Measurements from ENCODE around the gene NUP85. TPM values are rescaled to one million over a fixed set of nuclear protein-coding genes. Genes with fewer than 3 reads are reported as not detected.
"Not testable (repeated sequence)": the region's sequence is repeated elsewhere in the genome, so short reads cannot be mapped to it uniquely, and the experiment has no call there.

NUP85 gene
- total RNA-seq (2014; rRNA removed; shearing (Covaris generic)) (13.4 and 26.2 TPM in 2 replicates), polyA plus RNA-seq (2016; fragmentation: Nextera tagmentation; extraction: Ambion mirVana) (31.4 and 44.0 TPM in 2 replicates)

- no peaks in the 10 kb centered on the region for H3K9me3 ChIP-seq (ENCODE audit: low read depth)
- peak; percentile 97 for DNase-seq
- H4K20me1 ChIP-seq (ENCODE audit: insufficient read depth), result no peaks in the 10 kb centered on the region
- in situ Hi-C loops (cut with MboI), result no loop called here
- peak within 1 kb of the TSS; percentile 98 for H3K4me3 ChIP-seq
- H3K4me2 ChIP-seq (ENCODE audit: unreplicated experiment), result peak within 1 kb of the TSS; percentile 90
- H3K27ac ChIP-seq, result peak within 1 kb of the TSS; percentile 97
- no peaks in the 10 kb centered on the region for H3K27me3 ChIP-seq (replicated peaks; ENCODE audit: insufficient read depth)
- H3K9me2 ChIP-seq (ENCODE audit: insufficient read depth), result no peaks in the 10 kb centered on the region
- H3K4me1 ChIP-seq (ENCODE audit: insufficient read depth), result peaks cover 8% of the 10 kb centered on the region; the same call in 1 of the 2 replicates
- peaks cover 48% of the 10 kb centered on the region for H3K79me2 ChIP-seq (ENCODE audit: insufficient read depth)
- TF ChIP-seq EZH2phosphoT487 (IDR thresholded peaks at IDR 0.05; ENCODE audit: insufficient read depth, low read depth), result no peak
- TF ChIP-seq EZH2 (IDR thresholded peaks at IDR 0.05; ENCODE audit: insufficient read depth, poor library complexity, severe bottlenecking), result no peak
- H3K9ac ChIP-seq, result peak within 1 kb of the TSS; percentile 97
- peaks cover 8% of the 10 kb centered on the region for H3K36me3 ChIP-seq (ENCODE audit: low read depth)
- peaks cover 7% of the 10 kb centered on the region for H3F3A ChIP-seq (ENCODE audit: insufficient read depth)
- H2AFZ ChIP-seq, result peak within 1 kb of the TSS; percentile 97
- 1% methylated on average over 49 to 54 of the region's 57 CpGs for WGBS, 2 experiments (ENCODE audit: low coverage in 1 of 2, low lambda C conversion rate in 2 of 2, missing lambda C conversion rate in 2 of 2)
Measured at GRCh38 chr17:75205037-75205792, at the start of gene NUP85. NUP85 (plus strand) TSS chr17:75205679; CDS start chr17:75205762, 83 bp downstream.

- not testable (repeated sequence) for H4K20me1 ChIP-seq (ENCODE audit: insufficient read depth)
Measured at GRCh38 chr17:75158480-75158879, 47.0 kb upstream of the NUP85 start.

GRCh38 chr17:75159196-75160031, 46.1 kb upstream of the NUP85 start:
- no peaks in the 10 kb centered on the region for H3K79me2 ChIP-seq (ENCODE audit: insufficient read depth)
- H3K9me3 ChIP-seq (ENCODE audit: low read depth), result no peaks in the 10 kb centered on the region
- no peaks in the 10 kb centered on the region for H3K9me2 ChIP-seq (ENCODE audit: insufficient read depth)
- no peaks in the 10 kb centered on the region for H3K36me3 ChIP-seq (ENCODE audit: low read depth)
- peak overlapping the region; percentile 28 for H3K27ac ChIP-seq
- H3K27me3 ChIP-seq (replicated peaks; ENCODE audit: insufficient read depth), result no peaks in the 10 kb centered on the region
- no peak overlapping the region for H2AFZ ChIP-seq
- H3K9ac ChIP-seq, result no peak overlapping the region
- in situ Hi-C loops (cut with MboI), result no loop called here
- H3K4me2 ChIP-seq (ENCODE audit: unreplicated experiment), result no peak overlapping the region
- peaks cover 9% of the 10 kb centered on the region; the same call in 1 of the 2 replicates for H3K4me1 ChIP-seq (ENCODE audit: insufficient read depth)
- 85 to 90% methylated on average over 4 of the region's 4 CpGs for WGBS, 2 experiments (ENCODE audit: low coverage in 1 of 2, low lambda C conversion rate in 2 of 2, missing lambda C conversion rate in 2 of 2)
- TF ChIP-seq EZH2phosphoT487 (IDR thresholded peaks at IDR 0.05; ENCODE audit: insufficient read depth, low read depth), result no peak
- no peak for TF ChIP-seq EZH2 (IDR thresholded peaks at IDR 0.05; ENCODE audit: insufficient read depth, poor library complexity, severe bottlenecking)
- H3F3A ChIP-seq (ENCODE audit: insufficient read depth), result peaks cover 36% of the 10 kb centered on the region
- H4K20me1 ChIP-seq (ENCODE audit: insufficient read depth), result no peaks in the 10 kb centered on the region
- peak; percentile 52 for DNase-seq
- no peak overlapping the region for H3K4me3 ChIP-seq

More at GRCh38 chr17:75158480-75158879, 47.0 kb upstream of the NUP85 start:
- H3K27ac ChIP-seq; in situ Hi-C loops (cut with MboI); H3K79me2 ChIP-seq (ENCODE audit: insufficient read depth); DNase-seq; H3K27me3 ChIP-seq (replicated peaks; ENCODE audit: insufficient read depth); H3K36me3 ChIP-seq (ENCODE audit: low read depth); H3K4me1 ChIP-seq (ENCODE audit: insufficient read depth); H2AFZ ChIP-seq; H3K9me2 ChIP-seq (ENCODE audit: insufficient read depth); H3K9ac ChIP-seq; H3K4me2 ChIP-seq (ENCODE audit: unreplicated experiment); H3K4me3 ChIP-seq; H3K9me3 ChIP-seq (ENCODE audit: low read depth): not testable (repeated sequence)
- H3F3A ChIP-seq (ENCODE audit: insufficient read depth), result peaks cover 36% of the 10 kb centered on the region
- WGBS, 2 experiments (ENCODE audit: low coverage in 1 of 2, low lambda C conversion rate in 2 of 2, missing lambda C conversion rate in 2 of 2), result 84 to 89% methylated on average over 8 of the region's 8 CpGs

- Histone ChIP-seq H3K4me2 (ENCODE audit: unreplicated experiment) (no peak overlapping the region), H3K9me2 (ENCODE audit: insufficient read depth) (no peaks in the 10 kb centered on the region), H3K36me3 (ENCODE audit: low read depth) (no peaks in the 10 kb centered on the region), H3K9ac (no peak overlapping the region), H3K27ac (no peak overlapping the region), H3K4me3 (no peak overlapping the region), H3K79me2 (ENCODE audit: insufficient read depth) (no peaks in the 10 kb centered on the region), H3F3A (ENCODE audit: insufficient read depth) (peaks cover 31% of the 10 kb centered on the region; the same call in 1 of the 2 replicates), H3K9me3 (ENCODE audit: low read depth) (no peaks in the 10 kb centered on the region), H3K27me3 (replicated peaks; ENCODE audit: insufficient read depth) (no peaks in the 10 kb centered on the region), H2AFZ (no peak overlapping the region), H3K4me1 (ENCODE audit: insufficient read depth) (peaks cover 9% of the 10 kb centered on the region; the same call in 1 of the 2 replicates), H4K20me1 (ENCODE audit: insufficient read depth) (no peaks in the 10 kb centered on the region)
- in situ Hi-C loops (cut with MboI), result no loop called here
- WGBS, 2 experiments (ENCODE audit: low coverage in 1 of 2, low lambda C conversion rate in 2 of 2, missing lambda C conversion rate in 2 of 2), result 96 to 98% methylated on average over 5 of the region's 5 CpGs
- TF ChIP-seq EZH2phosphoT487 (IDR thresholded peaks at IDR 0.05; ENCODE audit: insufficient read depth, low read depth) (no peak), EZH2 (IDR thresholded peaks at IDR 0.05; ENCODE audit: insufficient read depth, poor library complexity, severe bottlenecking) (no peak)
- DNase-seq, result no peak
Measured at GRCh38 chr17:75160211-75160610, 45.3 kb upstream of the NUP85 start.
